Measurements from ENCODE around the gene GALNT11. TPM values are rescaled to one million over a fixed set of nuclear protein-coding genes. Genes with fewer than 3 reads are reported as not detected.

GALNT11 gene
- total RNA-seq, 2 donors from 2014 or later: 32.7 to 35.3 TPM

DNA sequence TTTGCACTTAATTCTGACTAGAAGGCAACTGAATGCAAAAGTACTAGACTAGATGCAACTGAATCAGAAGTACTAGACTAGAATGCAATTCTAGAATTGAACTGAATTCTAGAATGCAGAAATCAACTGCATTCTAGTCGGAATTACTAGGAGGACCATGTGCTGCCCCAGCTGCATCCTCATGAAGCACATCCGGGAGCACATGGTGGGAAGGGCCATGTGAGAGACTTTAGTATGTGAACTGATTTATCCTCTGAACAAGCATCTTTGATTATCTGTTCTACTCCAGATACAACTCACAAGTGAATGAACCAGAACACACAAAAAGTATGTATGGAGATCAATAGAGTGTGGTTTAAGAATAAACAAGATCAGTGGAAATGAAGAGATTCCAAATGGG lies 115.1 kb downstream of the GALNT11 start:
- Mint-ChIP-seq H3K4me3 (no peak overlapping the region), H3K9me3 (no peaks in the 10 kb centered on the region), H3K36me3 (ENCODE audit: low read depth) (peaks cover 79% of the 10 kb centered on the region), H3K27me3 (ENCODE audit: insufficient read depth) (no peaks in the 10 kb centered on the region), H3K4me1 (peaks cover 2% of the 10 kb centered on the region), H3K27ac (no peak overlapping the region)
- Histone ChIP-seq H3K9me3 (ENCODE audit: control insufficient read depth, low read length) (no peaks in the 10 kb centered on the region), H3K9ac (ENCODE audit: extremely low read depth, low read length, poor library complexity, severe bottlenecking) (no peak overlapping the region), H3K4me3 (ENCODE audit: low read length) (no peak overlapping the region), H3K27ac (ENCODE audit: low read depth, low read length) (no peak overlapping the region), H3K27me3 (ENCODE audit: control insufficient read depth, insufficient read depth, low read length, poor library complexity, severe bottlenecking) (no peaks in the 10 kb centered on the region), H3K4me1 (ENCODE audit: control insufficient read depth, insufficient read depth, low read length) (peaks cover 2% of the 10 kb centered on the region), H3K36me3 (ENCODE audit: control insufficient read depth, insufficient read depth, low read length) (peaks cover 87% of the 10 kb centered on the region)
- TF ChIP-seq, protein P1, sequence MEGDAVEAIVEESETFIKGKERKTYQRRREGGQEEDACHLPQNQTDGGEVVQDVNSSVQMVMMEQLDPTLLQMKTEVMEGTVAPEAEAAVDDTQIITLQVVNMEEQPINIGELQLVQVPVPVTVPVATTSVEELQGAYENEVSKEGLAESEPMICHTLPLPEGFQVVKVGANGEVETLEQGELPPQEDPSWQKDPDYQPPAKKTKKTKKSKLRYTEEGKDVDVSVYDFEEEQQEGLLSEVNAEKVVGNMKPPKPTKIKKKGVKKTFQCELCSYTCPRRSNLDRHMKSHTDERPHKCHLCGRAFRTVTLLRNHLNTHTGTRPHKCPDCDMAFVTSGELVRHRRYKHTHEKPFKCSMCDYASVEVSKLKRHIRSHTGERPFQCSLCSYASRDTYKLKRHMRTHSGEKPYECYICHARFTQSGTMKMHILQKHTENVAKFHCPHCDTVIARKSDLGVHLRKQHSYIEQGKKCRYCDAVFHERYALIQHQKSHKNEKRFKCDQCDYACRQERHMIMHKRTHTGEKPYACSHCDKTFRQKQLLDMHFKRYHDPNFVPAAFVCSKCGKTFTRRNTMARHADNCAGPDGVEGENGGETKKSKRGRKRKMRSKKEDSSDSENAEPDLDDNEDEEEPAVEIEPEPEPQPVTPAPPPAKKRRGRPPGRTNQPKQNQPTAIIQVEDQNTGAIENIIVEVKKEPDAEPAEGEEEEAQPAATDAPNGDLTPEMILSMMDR (conservative IDR thresholded peaks at IDR 0.05): no peak
- no peak for DNase-seq
- 96 to 100% methylated on average over 2 of the region's 2 CpGs for WGBS, 2 experiments (ENCODE audit: insufficient coverage in 1 of 2, insufficient read length in 1 of 2)

DNA sequence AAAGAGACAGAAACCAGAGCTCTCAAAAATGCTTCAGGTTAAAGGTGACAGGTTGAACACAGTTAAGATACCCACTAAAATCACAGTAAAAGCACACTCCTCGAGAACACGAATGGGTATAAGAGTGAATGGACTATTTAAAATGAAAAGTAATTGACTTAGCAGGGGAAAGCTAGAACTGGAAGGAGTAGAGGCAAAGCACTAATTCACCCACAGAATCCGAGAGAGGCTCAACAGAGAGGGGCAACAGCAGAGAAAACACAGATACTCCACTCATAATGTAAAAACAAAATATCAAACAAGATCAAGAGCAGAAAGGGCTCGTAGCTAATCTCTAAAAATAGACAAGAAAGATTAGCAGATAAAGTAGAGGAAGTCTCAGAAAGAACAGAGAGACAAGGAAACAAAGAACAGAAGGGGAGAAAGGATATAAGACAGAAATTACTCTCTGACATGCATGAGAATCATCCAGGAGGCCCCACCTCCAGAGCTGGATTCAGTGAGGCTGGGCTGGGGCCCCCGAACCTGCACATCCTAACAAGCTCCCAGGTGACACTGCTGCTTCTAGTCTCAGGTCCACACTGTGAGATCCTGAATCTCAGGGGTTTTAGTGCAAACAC lies 117.6 kb downstream of the GALNT11 start:
- Mint-ChIP-seq H3K36me3 (ENCODE audit: low read depth) (peaks cover 91% of the 10 kb centered on the region), H3K9me3 (peaks cover 6% of the 10 kb centered on the region), H3K27ac (no peak overlapping the region), H3K4me3 (no peak overlapping the region), H3K27me3 (ENCODE audit: insufficient read depth) (no peaks in the 10 kb centered on the region), H3K4me1 (peaks cover 2% of the 10 kb centered on the region)
- H3K9ac ChIP-seq (ENCODE audit: extremely low read depth, low read length, poor library complexity, severe bottlenecking): no peak overlapping the region
- H3K27ac ChIP-seq (ENCODE audit: low read depth, low read length): no peak overlapping the region
- H3K4me1 ChIP-seq (ENCODE audit: control insufficient read depth, insufficient read depth, low read length): peaks cover 2% of the 10 kb centered on the region
- no peak for DNase-seq
- no peak overlapping the region for H3K4me3 ChIP-seq (ENCODE audit: low read length)
- no peaks in the 10 kb centered on the region for H3K27me3 ChIP-seq (ENCODE audit: control insufficient read depth, insufficient read depth, low read length, poor library complexity, severe bottlenecking)
- WGBS, 2 experiments (ENCODE audit: insufficient coverage in 1 of 2, insufficient read length in 1 of 2): 90 to 92% methylated on average over 2 to 5 of the region's 5 CpGs
- H3K36me3 ChIP-seq (ENCODE audit: control insufficient read depth, insufficient read depth, low read length): peaks cover 90% of the 10 kb centered on the region
- TF ChIP-seq, protein P1 (conservative IDR thresholded peaks at IDR 0.05): no peak
- no peaks in the 10 kb centered on the region for H3K9me3 ChIP-seq (ENCODE audit: control insufficient read depth, low read length)

DNA sequence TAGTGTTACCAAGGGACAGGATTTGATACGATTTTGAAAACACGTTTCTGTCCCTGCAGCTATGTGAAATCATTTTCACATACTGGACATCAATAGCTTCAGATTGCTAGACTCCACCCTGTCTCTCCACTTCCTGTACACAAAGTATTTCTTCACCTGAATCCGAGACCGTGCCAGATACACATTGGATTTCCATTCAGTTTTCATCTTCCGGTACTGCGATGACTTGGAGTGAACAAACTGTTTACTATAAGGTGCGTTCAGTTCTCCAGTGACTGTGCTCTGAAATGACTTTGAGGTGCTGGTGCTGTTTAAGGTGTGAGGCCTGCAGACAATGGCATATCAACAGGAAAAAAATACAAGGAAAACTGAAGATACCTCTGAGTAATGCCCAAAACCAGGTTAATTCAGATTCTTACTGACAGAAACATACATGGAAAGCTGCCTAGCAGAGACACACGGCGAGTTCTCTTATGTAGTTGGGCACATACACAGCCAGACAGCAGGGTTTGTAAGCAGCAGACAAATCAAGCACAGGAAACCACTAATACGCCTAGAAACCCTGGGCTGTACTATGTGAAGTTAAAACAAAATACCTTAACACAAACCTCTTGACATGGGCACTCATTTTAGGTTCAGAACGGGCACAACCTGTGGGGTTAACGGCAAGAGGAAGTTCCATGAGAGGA lies 119.2 kb downstream of the GALNT11 start:
- WGBS, 2 experiments (ENCODE audit: insufficient coverage in 1 of 2, insufficient read length in 1 of 2): 95 to 96% methylated on average over 11 to 12 of the region's 12 CpGs
- Histone ChIP-seq H3K9ac (ENCODE audit: extremely low read depth, low read length, poor library complexity, severe bottlenecking) (no peak overlapping the region), H3K4me3 (ENCODE audit: low read length) (no peak overlapping the region), H3K36me3 (ENCODE audit: control insufficient read depth, insufficient read depth, low read length) (peaks cover 91% of the 10 kb centered on the region), H3K4me1 (ENCODE audit: control insufficient read depth, insufficient read depth, low read length) (peaks cover 2% of the 10 kb centered on the region), H3K9me3 (ENCODE audit: control insufficient read depth, low read length) (no peaks in the 10 kb centered on the region), H3K27me3 (ENCODE audit: control insufficient read depth, insufficient read depth, low read length, poor library complexity, severe bottlenecking) (no peaks in the 10 kb centered on the region), H3K27ac (ENCODE audit: low read depth, low read length) (no peak overlapping the region)
- no peak for DNase-seq
- no peak overlapping the region for H3K27ac Mint-ChIP-seq
- H3K36me3 Mint-ChIP-seq (ENCODE audit: low read depth): peaks cover 91% of the 10 kb centered on the region
- peaks cover 2% of the 10 kb centered on the region for H3K4me1 Mint-ChIP-seq
- peaks cover 6% of the 10 kb centered on the region for H3K9me3 Mint-ChIP-seq
- no peak overlapping the region for H3K4me3 Mint-ChIP-seq
- H3K27me3 Mint-ChIP-seq (ENCODE audit: insufficient read depth): no peaks in the 10 kb centered on the region
- TF ChIP-seq, protein P1 (conservative IDR thresholded peaks at IDR 0.05): no peak
